NOMO-1 treated with dmso at 0.1 percent for 144 hours (cell line): ENCODE results near the gene OPALIN.
"Not testable (repeated sequence)": the region's sequence is repeated elsewhere in the genome, so short reads cannot be mapped to it uniquely, and the experiment has no call there.

Source experiments
- DNase-seq: peaks from one replicate; lab custom pipeline; 2025; ENCODE audit not compliant: unreplicated experiment; lab: John Stamatoyannopoulos, UW

Gene OPALIN

GRCh38 chr10:96339956-96340904 lies 18.6 kb downstream of the OPALIN start:
- peak; percentile 40 for DNase-seq

GRCh38 chr10:96339383-96339782 lies 19.4 kb downstream of the OPALIN start:
- DNase-seq, result no peak

- no peak for DNase-seq
Observed at GRCh38 chr10:96338279-96338925, 20.4 kb downstream of the OPALIN start.

GRCh38 chr10:96337106-96337505 lies 21.7 kb downstream of the OPALIN start:
- no peak for DNase-seq

- DNase-seq, result no peak
Observed at GRCh38 chr10:96334616-96335526, 23.9 kb downstream of the OPALIN start.

- no peak for DNase-seq
Observed at GRCh38 chr10:96333101-96333500, 25.7 kb downstream of the OPALIN start.

- DNase-seq, result no peak
Observed at GRCh38 chr10:96327462-96327861, 31.3 kb downstream of the OPALIN start.

- no peak for DNase-seq
Observed at GRCh38 chr10:96325719-96326373, 33.0 kb downstream of the OPALIN start.

GRCh38 chr10:96324447-96324846 lies 34.4 kb downstream of the OPALIN start:
- DNase-seq, result no peak

GRCh38 chr10:96322275-96322674 lies 36.5 kb downstream of the OPALIN start:
- DNase-seq, result no peak

GRCh38 chr10:96321822-96322221 lies 37.0 kb downstream of the OPALIN start:
- no peak for DNase-seq

GRCh38 chr10:96319754-96320474 lies 38.9 kb downstream of the OPALIN start:
- DNase-seq, result no peak

- no peak for DNase-seq
Observed at GRCh38 chr10:96317067-96317833, 41.6 kb downstream of the OPALIN start.

- no peak for DNase-seq
Observed at GRCh38 chr10:96313344-96313743, 45.5 kb downstream of the OPALIN start.

GRCh38 chr10:96311180-96311715 lies 47.6 kb downstream of the OPALIN start:
- DNase-seq, result no peak

- no peak for DNase-seq
Observed at GRCh38 chr10:96310321-96310669, 48.5 kb downstream of the OPALIN start.

- no peak for DNase-seq
Observed at GRCh38 chr10:96309628-96310320, 49.0 kb downstream of the OPALIN start.

- DNase-seq, result not testable (repeated sequence)
Observed at GRCh38 chr10:96308854-96309253, 49.9 kb downstream of the OPALIN start.

GRCh38 chr10:96306516-96306915 lies 52.3 kb downstream of the OPALIN start:
- DNase-seq, result no peak
